HG02970 (cell line): ENCODE measurements around the gene CDC40.

Experiments used
- ATAC-seq: cut with Tn5 transposase; IDR thresholded peaks from one replicate; pipeline ENCODE4 v1.9.1; 2021; ENCODE audit warnings: mild to moderate bottlenecking, moderate library complexity, moderate number of reproducible peaks; ENCODE audit not compliant: unreplicated experiment, low FRiP score

CDC40 gene

DNA sequence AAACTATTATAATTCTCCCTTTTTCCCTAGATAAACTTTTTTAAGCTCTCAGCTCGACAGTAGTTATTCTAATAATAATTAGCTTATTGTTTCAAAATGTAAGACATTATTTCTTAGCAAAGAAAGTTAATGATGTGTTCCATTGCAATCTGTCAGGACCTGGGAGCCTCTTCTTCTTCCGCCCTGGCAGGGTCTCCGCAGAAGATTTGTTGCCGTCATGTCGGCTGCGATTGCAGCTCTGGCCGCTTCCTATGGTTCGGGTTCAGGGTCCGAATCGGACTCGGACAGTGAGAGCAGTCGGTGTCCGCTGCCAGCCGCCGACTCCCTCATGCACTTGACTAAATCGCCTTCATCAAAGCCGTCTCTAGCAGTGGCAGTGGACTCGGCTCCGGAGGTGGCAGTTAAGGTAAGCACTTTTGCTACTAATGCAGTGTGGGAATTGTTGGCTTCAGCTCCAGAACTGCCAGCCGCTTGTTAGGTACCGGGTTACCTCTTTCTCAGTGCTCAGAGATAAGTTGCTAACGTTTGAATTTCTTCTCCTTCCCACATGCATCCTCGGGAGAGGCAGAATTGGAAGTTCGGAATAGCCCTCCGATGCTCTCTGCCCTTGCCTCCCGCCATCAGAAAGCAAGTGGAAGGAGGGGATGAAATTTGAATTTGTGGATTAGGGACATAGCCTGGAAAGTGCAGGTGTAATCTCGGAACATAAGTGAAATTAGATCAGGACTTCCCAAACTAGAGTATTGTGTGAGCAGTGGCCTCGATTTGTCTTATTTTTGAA is at the start of gene CDC40:
Gene CDC40, plus strand, starts transcription at position 200 of the 781 bp plus-strand sequence. Its CDS starts 18 bp downstream, at position 218.
- peak; percentile 56 for ATAC-seq

DNA sequence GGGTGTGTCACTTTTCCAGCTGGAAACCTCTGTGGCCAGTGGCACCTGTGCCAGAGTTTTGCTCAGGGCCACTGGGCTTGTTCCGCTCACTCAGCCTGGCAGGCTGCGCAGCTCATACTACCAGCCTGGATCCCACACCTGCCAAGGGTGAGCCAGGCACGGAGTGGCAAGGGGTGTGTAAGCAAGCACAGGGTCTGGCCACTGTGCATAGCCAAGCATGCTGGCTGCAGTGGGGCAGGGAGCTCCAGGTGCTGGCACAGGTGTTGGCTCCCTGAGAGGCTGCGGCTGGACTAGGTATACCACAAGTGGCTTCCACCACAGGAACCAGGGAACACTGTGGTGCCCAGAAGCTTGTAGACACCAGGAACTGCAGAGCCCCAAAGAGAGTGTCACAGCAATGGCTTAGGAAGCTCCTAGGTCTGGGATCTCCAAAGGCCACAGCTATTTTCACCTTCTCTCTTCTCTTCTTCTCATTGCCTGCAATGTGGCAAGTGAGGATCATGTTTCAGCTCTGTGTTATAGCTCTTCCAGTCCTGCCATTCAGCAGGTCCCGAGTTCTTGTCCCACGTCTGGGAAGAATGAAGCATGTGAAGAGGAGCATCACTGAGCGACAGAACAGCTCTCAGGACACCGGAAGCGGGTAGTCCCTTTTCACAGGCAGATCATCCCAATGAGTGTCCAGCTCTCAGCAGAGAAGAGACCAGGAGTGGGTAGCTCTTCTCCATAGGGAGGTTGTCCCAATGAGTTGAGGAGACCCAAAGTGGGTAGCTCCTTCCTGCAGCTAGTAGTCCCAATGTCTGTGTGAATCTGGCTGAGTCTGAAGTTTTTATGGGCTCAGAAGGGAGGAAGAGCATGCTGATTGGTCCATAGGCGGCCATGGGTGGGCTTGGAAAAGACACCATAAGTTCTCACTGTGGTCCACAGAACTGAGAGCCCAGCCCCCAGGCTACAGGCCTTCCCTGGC is 42.0 kb upstream of the CDC40 start:
- no peak for ATAC-seq

DNA sequence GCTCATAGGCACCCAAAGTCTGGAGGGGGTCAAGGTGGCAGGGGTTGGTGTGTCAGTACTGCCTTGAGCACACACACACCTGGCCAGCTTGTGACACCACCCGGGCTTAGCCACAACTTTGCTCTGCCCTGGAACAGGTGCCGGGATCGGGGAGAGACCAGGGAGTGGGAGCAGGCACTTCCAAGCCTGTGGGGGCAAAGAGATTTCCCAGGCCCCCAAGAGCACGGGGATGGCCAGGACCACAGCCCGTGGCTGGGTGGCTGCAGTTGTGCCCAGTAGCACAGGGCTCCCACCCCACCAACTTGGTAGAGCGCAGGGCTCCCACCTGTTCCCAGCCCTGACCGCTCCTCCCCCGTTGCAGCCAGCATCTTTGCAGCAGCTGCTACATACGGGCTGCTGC is 41.2 kb upstream of the CDC40 start:
- ATAC-seq: no peak

DNA sequence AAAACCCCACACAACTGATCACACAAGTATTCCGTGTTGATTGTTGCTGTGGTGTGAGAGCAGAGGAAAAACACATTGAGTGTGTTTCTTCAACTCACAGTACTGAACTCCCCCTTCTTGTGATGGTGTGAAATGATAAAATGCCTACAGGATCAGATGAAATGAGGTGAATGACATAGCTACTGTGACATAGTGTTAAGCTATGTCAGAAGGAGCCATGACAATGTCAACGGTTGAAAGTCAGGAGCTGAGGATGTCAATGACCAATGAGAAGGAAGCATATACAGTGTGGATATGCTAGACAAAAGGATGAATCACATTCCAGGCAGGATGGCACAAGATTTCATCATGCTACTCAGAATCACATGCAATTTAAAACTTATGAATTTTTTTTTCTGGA is 39.6 kb upstream of the CDC40 start:
- ATAC-seq: no peak

DNA sequence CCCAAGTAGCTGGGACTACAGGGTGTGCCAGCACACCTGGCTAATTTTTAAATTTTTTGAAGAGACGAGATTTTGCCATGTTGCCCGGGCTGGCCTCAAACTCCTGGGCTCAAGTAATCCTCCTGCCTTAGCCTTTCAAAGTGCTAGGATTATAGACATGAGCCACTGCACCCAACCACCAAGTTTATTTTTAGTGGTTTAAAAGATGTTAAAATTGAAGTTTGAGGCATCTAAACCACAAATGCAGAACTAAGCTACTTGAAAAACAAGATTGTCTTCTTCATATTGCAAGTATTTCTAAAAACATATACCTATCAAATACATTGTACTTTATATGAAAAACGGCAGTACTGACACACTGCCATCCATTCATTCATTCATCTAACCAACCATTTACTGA is 32.4 kb upstream of the CDC40 start:
- no peak for ATAC-seq

DNA sequence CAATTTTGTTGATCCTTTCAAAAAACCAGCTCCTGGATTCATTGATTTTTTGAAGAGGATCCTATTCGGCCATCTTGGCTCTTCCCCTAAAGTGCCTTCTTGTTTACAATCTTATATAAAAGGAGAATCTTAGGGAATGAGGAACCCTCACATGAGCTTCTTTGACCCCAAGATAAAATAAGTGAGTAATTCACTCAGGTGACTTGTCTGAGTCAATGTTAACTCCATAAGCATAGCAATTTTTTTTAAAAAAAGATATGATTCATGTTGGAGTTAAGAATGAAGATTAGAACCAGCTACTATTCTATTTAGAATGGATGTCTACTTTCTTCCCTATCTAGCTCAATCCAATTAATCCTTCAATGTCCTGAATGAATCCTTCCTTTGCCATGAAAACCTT is 21.7 kb upstream of the CDC40 start:
- ATAC-seq: no peak

DNA sequence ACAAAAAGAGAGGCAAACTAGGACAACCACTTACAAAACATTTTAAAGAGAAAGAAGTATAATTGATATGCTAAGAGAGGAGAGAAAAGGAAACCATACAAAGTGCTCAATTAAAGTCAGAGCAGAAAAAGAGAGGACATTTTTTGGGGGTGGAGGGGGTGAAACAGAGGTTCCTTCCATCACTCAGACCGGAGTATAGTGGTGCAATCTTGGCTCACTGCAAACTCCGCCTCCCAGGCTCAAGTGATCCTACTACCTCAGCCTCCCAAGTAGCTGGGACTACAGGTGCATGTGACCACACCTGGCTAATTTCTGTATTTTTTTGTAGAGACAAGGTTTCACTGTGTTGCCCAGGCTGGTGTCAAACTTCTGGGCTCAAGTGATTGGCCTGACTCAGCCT is 10.1 kb upstream of the CDC40 start:
- no peak for ATAC-seq

DNA sequence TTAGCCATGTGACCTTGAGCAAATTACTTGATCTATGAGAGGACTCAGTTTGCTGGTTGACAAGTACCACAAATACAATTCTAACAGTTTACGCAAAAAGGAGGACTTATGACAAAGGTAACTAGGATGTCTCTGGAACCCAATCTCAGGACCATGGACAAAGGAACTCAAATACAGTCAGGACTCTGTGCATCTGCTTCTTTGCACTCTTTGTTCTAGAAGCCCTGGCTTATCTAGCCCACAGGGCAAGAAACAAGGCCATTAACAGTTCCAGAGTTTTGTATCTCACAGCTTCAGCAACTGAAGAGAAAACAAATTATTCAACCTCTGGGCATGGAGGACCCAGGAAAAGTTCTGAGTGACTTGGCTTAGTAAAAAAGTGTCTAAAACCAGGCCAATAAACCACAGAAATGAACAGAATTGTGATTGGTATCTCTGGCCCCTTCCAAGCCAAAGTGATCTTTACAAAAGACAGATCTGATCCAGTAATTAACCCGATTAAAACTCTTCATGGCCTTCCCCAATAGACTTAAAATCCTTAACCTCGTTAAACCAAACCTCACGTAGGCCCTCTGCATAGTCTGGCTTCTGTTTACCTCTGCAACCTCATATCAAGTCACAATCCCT is 6.6 kb upstream of the CDC40 start:
- no peak for ATAC-seq

DNA sequence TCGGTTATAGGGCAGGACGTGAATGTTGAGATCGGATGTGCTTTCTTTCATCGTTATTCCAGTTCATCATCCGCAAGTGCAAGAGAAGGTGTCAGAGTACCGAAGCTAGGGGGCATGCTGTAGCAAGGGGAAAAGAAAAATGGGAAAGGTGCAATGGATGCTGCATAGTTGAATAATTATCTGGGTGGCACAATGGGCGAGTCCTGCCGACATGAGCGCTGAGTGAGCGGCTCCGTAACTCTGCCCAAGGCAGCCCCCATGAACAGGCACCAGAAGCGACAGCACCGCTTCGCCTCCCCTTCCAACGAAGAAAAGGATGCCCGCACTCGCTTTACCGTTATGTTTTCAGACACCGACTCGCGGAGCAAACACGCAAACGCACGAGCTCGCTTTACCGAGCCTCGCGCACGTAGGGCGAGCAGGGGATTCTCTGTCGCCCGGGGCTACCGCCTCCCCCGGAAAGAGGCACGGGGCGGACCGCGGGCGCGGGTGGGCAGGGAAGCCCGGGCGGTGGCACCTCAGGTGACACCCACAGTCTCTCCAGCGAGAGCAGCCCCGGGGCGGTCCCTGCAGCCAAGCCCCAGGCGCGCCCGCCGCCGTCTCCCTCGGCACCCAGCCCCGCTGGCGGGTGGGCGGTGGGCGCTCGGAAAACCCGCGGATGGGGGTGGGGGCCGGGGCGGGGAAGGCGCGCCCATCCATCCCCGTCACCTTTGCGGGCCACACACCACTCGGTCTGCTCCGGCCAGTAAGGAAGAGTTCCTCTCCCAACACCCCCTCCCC is 1.4 kb upstream of the CDC40 start:
- peak; percentile 8 for ATAC-seq

DNA sequence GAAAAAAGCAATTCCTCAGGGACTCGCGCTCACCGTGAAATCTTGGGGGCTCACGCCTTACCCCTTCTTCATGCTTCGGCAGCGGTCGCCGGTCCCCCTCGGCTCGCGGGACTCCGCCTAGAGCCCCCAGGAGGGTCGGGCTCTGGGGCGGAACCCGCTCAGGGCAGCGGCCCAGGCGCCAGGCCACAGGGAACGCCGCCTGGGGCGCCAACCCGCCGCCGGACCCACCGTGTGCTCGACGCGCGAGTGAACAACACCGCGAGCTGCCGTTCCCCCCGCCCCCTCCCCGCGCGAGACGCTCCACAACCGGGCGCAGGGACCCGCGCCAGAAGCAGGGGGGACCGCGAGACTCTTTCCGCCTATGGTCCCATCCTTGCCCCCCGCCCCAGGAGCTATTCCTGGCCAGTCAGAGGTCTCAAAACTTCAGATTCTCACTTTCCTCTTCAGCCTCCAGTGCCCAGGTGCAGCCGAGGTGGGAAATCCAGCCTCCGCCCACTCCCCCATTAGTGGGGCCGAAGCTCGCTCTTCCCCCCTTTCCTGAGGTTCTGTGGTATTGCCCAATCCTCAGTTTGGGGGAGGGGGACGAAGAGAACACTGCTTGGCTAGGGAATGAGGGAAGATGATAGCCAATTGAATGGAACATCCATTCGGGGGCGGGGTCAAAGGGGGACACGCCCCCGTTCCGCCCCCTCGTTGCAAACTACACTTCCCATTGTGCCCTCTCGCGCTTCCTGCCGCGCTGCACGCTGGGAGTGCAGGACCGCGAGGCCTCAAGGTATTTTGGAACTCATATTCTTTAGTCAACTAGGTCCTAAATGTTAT is 610 bp upstream of the CDC40 start, which contains the start of gene WASF1:
Gene WASF1, minus strand, starts transcription at position 265 of the 822 bp plus-strand sequence. CDS start 52,069 bp downstream, outside the sequence.
- ATAC-seq: peak; percentile 92

DNA sequence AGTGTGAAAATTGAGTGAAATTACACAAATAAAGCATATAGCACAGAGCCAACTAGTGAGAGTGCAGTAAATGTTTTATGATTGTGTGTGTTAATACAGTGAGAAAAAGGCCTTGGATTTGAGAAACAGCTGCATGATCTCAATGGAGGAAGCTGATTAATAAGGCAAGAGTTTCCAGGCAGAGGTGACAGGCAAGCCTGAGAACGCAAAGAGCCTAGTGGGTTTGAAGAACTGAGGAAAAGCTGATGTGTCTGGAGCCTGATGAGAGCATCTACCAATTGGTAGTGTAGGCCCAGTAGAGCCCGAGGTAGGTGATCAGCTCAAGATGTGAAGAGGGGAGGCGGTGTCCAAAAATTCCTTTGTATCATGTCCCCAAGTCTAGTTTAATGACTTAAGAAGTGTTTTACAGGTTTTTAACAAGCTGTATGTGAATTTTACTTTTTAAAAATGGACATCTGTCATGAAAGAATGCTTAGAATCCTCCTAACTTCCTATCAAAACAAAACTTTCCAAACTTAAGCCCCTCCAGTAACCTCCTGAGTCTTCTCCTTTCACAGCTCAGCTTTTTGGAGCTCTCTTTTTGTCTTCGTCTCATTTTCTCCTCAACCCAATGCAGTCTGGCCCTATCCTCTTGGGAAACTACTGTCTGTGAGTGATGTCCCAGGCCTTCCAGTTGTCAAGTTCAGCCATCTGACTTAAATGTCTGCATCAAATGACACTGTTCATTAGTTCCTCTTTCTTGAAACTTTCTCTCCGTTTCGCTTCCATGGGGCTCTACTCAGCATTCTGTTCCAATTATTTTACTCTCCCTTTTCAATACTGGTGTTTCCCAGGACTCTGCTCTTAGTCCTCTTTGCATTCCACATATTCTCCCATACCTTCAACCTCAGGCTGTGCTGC is 1.2 kb downstream of the CDC40 start:
- no peak for ATAC-seq

DNA sequence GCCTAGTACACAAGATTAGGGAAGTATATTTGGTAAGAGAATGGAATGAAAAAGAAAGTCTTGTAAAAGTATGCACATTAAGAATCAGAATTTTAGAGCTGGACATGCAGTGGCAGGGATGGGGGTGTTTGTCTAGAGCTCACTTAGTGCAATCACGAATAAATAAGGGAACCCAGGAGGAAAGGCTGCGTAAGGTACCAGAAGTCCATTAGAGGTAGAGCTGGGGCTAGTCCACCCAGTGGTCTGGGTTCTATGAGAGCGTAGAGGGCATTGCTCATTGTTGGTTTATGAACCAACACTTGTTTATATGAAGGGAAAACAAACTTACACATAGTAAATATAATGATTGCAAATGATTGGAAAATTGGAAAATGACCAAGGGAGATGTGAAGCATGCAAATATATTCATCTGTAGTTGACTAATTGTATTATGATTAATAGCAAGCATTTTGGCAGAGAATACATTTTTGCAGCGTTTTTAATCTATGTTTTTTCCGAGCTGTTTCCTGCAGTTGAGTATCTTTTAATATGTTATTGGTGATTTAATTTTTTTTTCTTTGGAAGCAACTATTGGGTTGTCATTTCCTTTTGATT is 3.2 kb downstream of the CDC40 start:
- no peak for ATAC-seq

DNA sequence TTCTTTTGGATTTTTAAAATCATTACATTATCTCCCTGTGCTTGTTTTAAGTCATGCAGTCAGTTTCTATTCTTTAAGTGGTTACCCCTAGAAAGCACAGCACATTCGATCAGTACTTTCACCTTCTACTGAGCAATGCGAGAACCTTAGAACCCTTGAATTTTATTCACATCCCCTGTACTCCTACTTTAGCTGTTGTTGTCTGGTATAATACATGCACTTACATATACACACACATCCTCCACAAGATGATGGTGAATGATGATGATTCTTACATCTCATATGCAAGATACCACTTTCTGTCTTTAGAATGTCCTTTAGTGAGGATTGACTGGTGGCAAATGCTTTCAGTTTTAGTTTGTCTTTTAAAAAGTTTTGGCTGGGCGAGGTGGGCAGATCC is 5.7 kb downstream of the CDC40 start:
- ATAC-seq: no peak

DNA sequence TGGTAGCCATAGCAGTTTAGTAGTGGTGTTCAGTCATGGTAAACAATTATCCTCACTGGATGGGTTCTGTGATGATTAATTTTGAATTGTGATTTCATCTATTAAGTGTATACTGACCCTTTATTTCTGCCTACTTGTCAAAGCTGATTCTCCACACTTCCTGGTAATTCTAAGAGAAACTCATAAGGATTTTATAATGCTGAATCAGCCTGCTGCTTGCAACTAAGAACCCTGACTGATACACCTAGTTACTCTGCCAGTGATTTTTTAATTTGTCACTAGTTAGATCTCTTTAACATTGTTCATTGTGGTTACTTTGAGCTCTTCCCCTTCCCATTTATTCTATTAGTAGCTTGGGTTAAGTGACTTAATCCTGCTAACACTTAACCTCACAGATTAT is 8.6 kb downstream of the CDC40 start:
- ATAC-seq: no peak

DNA sequence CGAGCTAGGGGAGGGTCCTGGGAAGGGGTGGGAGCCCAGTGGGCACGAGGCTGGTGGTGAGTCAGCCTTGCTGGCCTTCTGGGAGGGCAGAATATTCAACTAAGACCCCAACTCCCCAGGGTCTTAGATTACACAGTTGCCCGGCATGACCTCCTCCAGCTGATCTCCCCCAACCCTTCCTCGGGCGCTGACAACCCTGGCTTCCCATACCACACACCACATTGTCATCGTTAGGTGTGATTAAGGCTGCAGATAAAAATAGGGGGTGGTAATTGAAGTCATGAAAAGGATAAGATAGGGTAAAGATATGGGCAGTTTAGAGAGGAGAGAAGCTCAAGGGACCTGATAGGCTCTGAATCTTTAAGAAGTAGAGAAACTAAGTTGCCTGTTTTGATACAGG is 10.5 kb downstream of the CDC40 start:
- ATAC-seq: no peak

DNA sequence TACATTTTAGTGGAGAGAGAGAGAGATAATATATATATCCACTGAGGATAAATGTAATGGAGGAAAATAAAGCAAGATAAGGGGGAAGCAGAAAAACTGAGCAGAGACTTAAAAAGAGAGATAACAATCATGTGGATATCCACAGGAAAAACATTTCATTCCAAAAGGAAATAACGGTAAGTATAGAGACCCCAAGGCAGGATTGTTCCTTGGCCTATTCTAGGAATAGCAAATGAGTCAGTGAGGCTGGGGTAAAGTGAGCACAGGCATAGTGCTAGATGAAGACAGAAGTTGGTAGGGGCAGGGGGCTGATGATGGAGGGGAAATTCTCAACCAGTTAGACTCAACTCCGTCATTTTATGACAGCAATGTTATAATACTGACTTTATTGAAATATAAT is 11.2 kb downstream of the CDC40 start:
- ATAC-seq: no peak

DNA sequence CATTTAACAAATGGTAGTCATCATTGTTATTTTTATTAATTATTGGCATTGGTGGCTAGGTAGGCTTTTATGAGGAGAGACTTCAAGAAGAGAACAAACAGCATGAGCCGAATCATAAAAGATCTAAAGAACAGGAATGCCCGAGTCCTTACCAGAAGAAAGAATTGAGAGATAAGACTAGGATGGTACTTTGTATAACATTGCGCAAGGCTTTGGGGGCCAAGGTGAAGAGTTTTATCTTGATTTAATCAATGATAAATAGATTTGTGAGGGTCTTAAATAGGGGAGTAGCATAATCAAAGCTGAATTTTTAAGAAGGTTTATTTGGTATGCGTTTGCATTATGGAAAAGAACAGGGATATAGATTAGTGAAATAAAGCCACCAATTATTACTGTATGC is 15.4 kb downstream of the CDC40 start:
- ATAC-seq: no peak

DNA sequence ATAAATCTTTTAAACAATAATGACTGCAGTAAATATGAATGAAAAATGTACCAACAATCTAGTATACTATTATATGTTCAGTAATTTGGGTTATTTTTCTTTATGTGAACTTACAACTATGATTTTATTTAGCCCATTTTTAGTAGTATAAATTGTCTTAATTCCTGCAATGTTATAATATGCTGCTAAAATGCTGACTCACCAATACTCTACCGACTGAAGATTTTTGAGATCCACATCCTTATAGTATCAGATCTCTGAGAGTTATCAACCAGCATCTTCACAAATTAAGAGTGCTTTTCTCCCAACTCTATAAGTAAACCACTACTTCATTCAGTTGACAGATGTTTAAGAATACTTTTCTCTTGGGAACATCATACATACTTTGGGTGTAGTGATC is 16.6 kb downstream of the CDC40 start:
- ATAC-seq: no peak
